ENCODE results near the gene RTN4.

GRCh38 chr2:55010915-55011314, 39.3 kb downstream of the RTN4 start:
- TF ChIP-seq POLR2A (IDR thresholded peaks at IDR 0.05; ENCODE audit: low read depth, low read length) (no peak), CTCF (conservative IDR thresholded peaks at IDR 0.05; ENCODE audit: low read depth, low read length) (no peak), ELK1 (IDR thresholded peaks at IDR 0.05; ENCODE audit: borderline replicate concordance, low read depth, low read length) (no peak), NFE2L2 (IDR thresholded peaks at IDR 0.05; ENCODE audit: low read depth, low read length) (no peak), BHLHE40 (IDR thresholded peaks at IDR 0.05; ENCODE audit: low read depth, low read length) (no peak), RAD21 (IDR thresholded peaks at IDR 0.05; ENCODE audit: low read length) (no peak), MXI1 (IDR thresholded peaks at IDR 0.05; ENCODE audit: borderline replicate concordance, low read depth, low read length) (no peak), MAFK (IDR thresholded peaks at IDR 0.05; ENCODE audit: low read depth, low read length) (no peak)
